Naive thymus-derived CD4-positive, alpha-beta T cell (primary cell): ENCODE results near the gene ELK4. TPM values are rescaled to one million over a fixed set of nuclear protein-coding genes. Genes with fewer than 3 reads are reported as not detected.
A peak's percentile ranks its signal among the peaks of the same experiment; 100 is the strongest.

Experiments used
- ATAC-seq: fragments of 150-1000 bp; cut with Tn5 transposase; 2 replicates; pipeline ENCODE4 v1.10.0; 2021; ENCODE audit warnings: mild to moderate bottlenecking, moderate library complexity
- CTCF ChIA-PET: fragments of 350-600 bp; sonication (Branson Sonifier 250); formaldehyde crosslinking; loops from one replicate; lab custom pipeline; 2021; ENCODE audit warnings: antibody characterized with exemption; lab: Charles Lee
- POLR2A ChIA-PET: fragments of 350-600 bp; sonication (Branson Sonifier 250); formaldehyde crosslinking; loops from one replicate; lab custom pipeline; 2021; ENCODE audit warnings: antibody characterized with exemption, inconsistent platforms; lab: Charles Lee
- DNase-seq, 9 donors: peaks; one replicate each; pipeline versions ENCODE4 v3.0.0 to v3.0.0-alpha.2; 2020 to 2022; ENCODE audit warnings: mixed read lengths in 1 of 9
- H3K27ac ChIP-seq: one replicate; pipeline ENCODE4 v1.7.0; 2013; ENCODE audit warnings: mild to moderate bottlenecking, low read depth, low read length, moderate library complexity
- H3K27me3 ChIP-seq, 2 donors: one replicate each; pipeline ENCODE4 v1.7.0; 2013; ENCODE audit warnings: low read length in 2 of 2, mild to moderate bottlenecking in 2 of 2, moderate library complexity in 2 of 2; ENCODE audit not compliant: control insufficient read depth in 2 of 2, insufficient read depth in 2 of 2
- H3K36me3 ChIP-seq, 3 experiments: 1 replicate in 2 of 3; 2 replicates in 1 of 3; pipeline ENCODE4 v1.7.0; 2013; ENCODE audit warnings: low read length in 3 of 3, mild to moderate bottlenecking in 3 of 3, moderate library complexity in 1 of 3; ENCODE audit not compliant: insufficient read depth in 3 of 3, control insufficient read depth in 2 of 3
- H3K4me1 ChIP-seq, 2 donors: one replicate each; pipeline ENCODE4 v1.7.0; 2013; ENCODE audit warnings: low read length in 2 of 2, mild to moderate bottlenecking in 2 of 2, moderate library complexity in 1 of 2; ENCODE audit not compliant: control insufficient read depth in 2 of 2, insufficient read depth in 2 of 2
- H3K4me3 ChIP-seq: 2 replicates; pipeline ENCODE4 v1.7.0; 2013; ENCODE audit warnings: mild to moderate bottlenecking, low read length
- H3K9me3 ChIP-seq, 3 experiments: 1 replicate in 2 of 3; 2 replicates in 1 of 3; pipeline ENCODE4 v1.7.0; 2013; ENCODE audit warnings: low read length in 3 of 3; ENCODE audit not compliant: control insufficient read depth in 2 of 3
- H3K27ac Mint-ChIP-seq, 9 donors: one replicate each; pipeline ENCODE4 v1.8.0; 2020 to 2022; ENCODE audit warnings: mixed read lengths in 9 of 9, mild to moderate bottlenecking in 8 of 9, moderate library complexity in 5 of 9, inconsistent platforms in 2 of 9
- H3K27me3 Mint-ChIP-seq, 5 donors: one replicate each; pipeline ENCODE4 v1.8.0; 2021 to 2022; ENCODE audit warnings: mixed read lengths in 5 of 5, mild to moderate bottlenecking in 1 of 5
- H3K36me3 Mint-ChIP-seq, 5 donors: one replicate each; pipeline ENCODE4 v1.8.0; 2020 to 2022; ENCODE audit warnings: mixed read lengths in 5 of 5, mild to moderate bottlenecking in 3 of 5, inconsistent platforms in 1 of 5
- H3K4me1 Mint-ChIP-seq, 7 donors: one replicate each; pipeline ENCODE4 v1.8.0; 2020 to 2022; ENCODE audit warnings: mixed read lengths in 7 of 7, mild to moderate bottlenecking in 3 of 7, inconsistent platforms in 1 of 7
- H3K4me3 Mint-ChIP-seq, 10 donors: one replicate each; pipeline ENCODE4 v1.8.0; 2020 to 2022; ENCODE audit warnings: mild to moderate bottlenecking in 10 of 10, mixed read lengths in 10 of 10, moderate library complexity in 6 of 10, inconsistent platforms in 2 of 10
- H3K9me3 Mint-ChIP-seq, 11 donors: one replicate each; pipeline ENCODE4 v1.8.0; 2020 to 2022; ENCODE audit warnings: mixed read lengths in 11 of 11, mild to moderate bottlenecking in 4 of 11, inconsistent platforms in 1 of 11, moderate library complexity in 1 of 11
- intact Hi-C, 2 donors: fragments of 100-400 bp; cut with micrococcal nuclease; formaldehyde crosslinking; loops; one replicate each; pipeline ENCODE4 v1.15.1; 2023
- polyA plus RNA-seq, 2 donors: library from polyadenylated mRNA; unstranded; fragments of 300-500 nt; fragmentation: Illumina TruSeq; gene quantifications; one replicate each; pipeline ENCODE4 v1.2.3, GENCODE V29; 2021
- total RNA-seq, 6 experiments: library from RNA in 5 of 6; stranded (reverse) in 5 of 6; gene quantifications; 1 replicate in 5 of 6; 2 replicates in 1 of 6; pipeline ENCODE4 v1.2.3 and lab custom pipeline; 2021 to 2026

The ELK4 gene
- total and polyA plus RNA-seq, 7 experiments from 2014 or later, result 4.0 to 250 (median 123) TPM

DNA sequence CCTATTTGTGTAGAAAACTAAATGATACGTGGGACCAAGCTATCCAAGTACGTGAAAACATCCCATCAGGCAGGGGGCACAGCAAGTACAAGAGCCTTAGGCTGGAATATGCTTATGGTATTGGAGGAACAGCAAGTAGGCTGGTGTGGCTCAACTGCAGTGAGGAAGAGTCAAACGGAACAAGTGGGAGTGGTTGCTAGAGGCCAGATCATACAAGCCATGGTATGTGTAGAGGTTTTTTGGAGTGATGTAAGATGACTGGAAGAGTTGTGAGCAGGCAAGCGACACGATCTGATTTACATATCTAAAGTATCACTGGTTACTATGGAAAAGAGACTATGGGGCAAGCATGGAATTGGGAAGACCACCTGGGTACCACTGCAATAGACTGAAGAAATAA lies 27.8 kb downstream of the ELK4 start:
- intact Hi-C loops, result no loop called here
- no peaks in the 10 kb centered on the region for H3K9me3 ChIP-seq
- no peaks in the 10 kb centered on the region for H3K4me1 ChIP-seq
- Mint-ChIP-seq H3K9me3 (no peaks in the 10 kb centered on the region), H3K27me3 (no peaks in the 10 kb centered on the region), H3K27ac (peak overlapping the region in 3 of 9 donors; percentile 51 to 66 (median 56)), H3K36me3 (peaks cover 10 to 33% (median 23%) of the 10 kb centered on the region in 5 donors), H3K4me1 (peaks cover 6 to 43% (median 31%) of the 10 kb centered on the region in 7 donors), H3K4me3 (no peak overlapping the region)
- CTCF ChIA-PET, result interaction anchor here (1.3 kb wide), 1 partner anchor 10 kb away, joined by 3 read pairs; no protein-coding TSS in a partner anchor
- ATAC-seq (no peak), DNase-seq (no peak)
- POLR2A ChIA-PET, result no interaction called here
- H3K27ac ChIP-seq, result no peak overlapping the region
- no peak overlapping the region for H3K4me3 ChIP-seq
- no peaks in the 10 kb centered on the region for H3K27me3 ChIP-seq
- peaks cover 0 to 48% (median 0%) of the 10 kb centered on the region in 3 experiments for H3K36me3 ChIP-seq

- H3K9me3 ChIP-seq, result no peaks in the 10 kb centered on the region
- no peak for DNase-seq
- no peaks in the 10 kb centered on the region for H3K27me3 Mint-ChIP-seq
- POLR2A ChIA-PET, result interaction anchor here (0.6 to 1.4 kb wide), 8 partner anchors 10 to 137 kb away, joined by 3 to 9 read pairs (median 4); partner anchors contain the start of gene ELK4
- no peak overlapping the region for H3K4me3 ChIP-seq
- intact Hi-C loops, result no loop called here
- H3K27me3 ChIP-seq, result no peaks in the 10 kb centered on the region
- peaks cover 8 to 35% (median 22%) of the 10 kb centered on the region in 7 donors for H3K4me1 Mint-ChIP-seq
- peaks cover 0 to 52% (median 0%) of the 10 kb centered on the region in 3 experiments for H3K36me3 ChIP-seq
- H3K27ac Mint-ChIP-seq, result peak overlapping the region in 2 of 9 donors; percentile 39 to 52
- H3K4me1 ChIP-seq, result no peaks in the 10 kb centered on the region
- ATAC-seq, result no peak
- H3K9me3 Mint-ChIP-seq, result no peaks in the 10 kb centered on the region
- H3K4me3 Mint-ChIP-seq, result no peak overlapping the region
- CTCF ChIA-PET, result interaction anchor here (0.8 to 2.7 kb wide), 5 partner anchors 9 to 477 kb away, joined by 3 to 15 read pairs (median 3); no protein-coding TSS in a partner anchor
- no peak overlapping the region for H3K27ac ChIP-seq
- H3K36me3 Mint-ChIP-seq, result peaks cover 10 to 48% (median 27%) of the 10 kb centered on the region in 5 donors
Observed at GRCh38 chr1:205601205-205601604, 30.6 kb downstream of the ELK4 start.

DNA sequence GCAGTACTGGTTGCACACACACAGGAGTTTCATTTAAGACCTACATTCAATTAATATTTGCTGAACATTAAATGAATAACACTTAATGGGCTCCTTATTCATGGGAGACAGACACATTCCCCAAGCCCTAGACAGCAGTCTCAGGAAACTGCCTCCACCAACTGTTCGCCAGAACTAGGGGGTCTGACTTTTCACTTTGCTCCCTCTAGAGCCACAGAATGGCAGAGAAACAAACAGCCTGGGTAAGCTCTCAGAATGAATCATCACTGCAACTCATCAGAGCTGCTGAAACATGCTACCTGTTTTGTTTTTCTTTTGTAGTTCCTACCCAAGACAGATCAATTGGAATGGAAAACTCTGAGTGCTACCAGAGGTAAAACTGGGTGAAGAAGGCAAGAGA lies 31.7 kb downstream of the ELK4 start:
- Histone ChIP-seq H3K36me3 (peaks cover 0 to 51% (median 0%) of the 10 kb centered on the region in 3 experiments), H3K4me3 (no peak overlapping the region), H3K27me3 (no peaks in the 10 kb centered on the region), H3K9me3 (no peaks in the 10 kb centered on the region), H3K27ac (no peak overlapping the region), H3K4me1 (no peaks in the 10 kb centered on the region)
- ATAC-seq (peak; percentile 20), DNase-seq (no peak)
- H3K4me1 Mint-ChIP-seq, result peaks cover 8 to 44% (median 32%) of the 10 kb centered on the region in 7 donors
- H3K27ac Mint-ChIP-seq, result peak overlapping the region in 6 of 9 donors; percentile 8 to 75 (median 54)
- ChIA-PET CTCF (interaction anchor here (0.7 to 2.7 kb wide), 5 partner anchors 8 to 58 kb away, joined by 3 to 15 read pairs (median 3); no protein-coding TSS in a partner anchor), POLR2A (interaction anchor here (1.0 to 1.4 kb wide), 5 partner anchors 14 to 38 kb away, joined by 3 to 9 read pairs (median 4); partner anchors contain the start of gene ELK4)
- H3K27me3 Mint-ChIP-seq, result no peaks in the 10 kb centered on the region
- intact Hi-C loops, result no loop called here
- no peaks in the 10 kb centered on the region for H3K9me3 Mint-ChIP-seq
- H3K36me3 Mint-ChIP-seq, result peaks cover 10 to 53% (median 31%) of the 10 kb centered on the region in 5 donors
- H3K4me3 Mint-ChIP-seq, result no peak overlapping the region

DNA sequence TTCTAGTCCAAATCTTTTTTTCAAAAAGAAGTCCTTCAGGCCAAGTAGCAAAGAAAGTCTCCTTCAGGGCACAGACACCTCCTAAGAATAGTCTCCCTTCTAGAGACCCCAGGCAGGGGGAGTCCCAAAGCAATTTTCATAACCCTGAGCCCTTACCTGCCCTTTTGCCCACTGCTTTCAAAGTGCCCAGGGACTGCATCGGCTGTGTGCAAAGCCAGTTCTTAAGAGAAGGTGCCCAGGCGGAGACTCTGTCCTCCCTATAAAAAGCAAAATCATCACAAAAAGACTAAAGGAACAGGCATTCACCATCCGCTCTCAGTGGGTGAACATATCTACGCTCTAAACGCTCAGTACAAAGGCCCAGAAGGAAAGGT lies 32.2 kb downstream of the ELK4 start:
- no peak overlapping the region for H3K4me3 ChIP-seq
- no peaks in the 10 kb centered on the region for H3K27me3 ChIP-seq
- Mint-ChIP-seq H3K27ac (peak overlapping the region in 6 of 9 donors; percentile 8 to 75 (median 58)), H3K9me3 (no peaks in the 10 kb centered on the region), H3K4me1 (peaks cover 9 to 44% (median 32%) of the 10 kb centered on the region in 7 donors), H3K4me3 (no peak overlapping the region), H3K36me3 (peaks cover 10 to 49% (median 30%) of the 10 kb centered on the region in 5 donors), H3K27me3 (no peaks in the 10 kb centered on the region)
- intact Hi-C loops, result no loop called here
- no peaks in the 10 kb centered on the region for H3K4me1 ChIP-seq
- no peak for DNase-seq
- ATAC-seq, result no peak
- ChIA-PET POLR2A (interaction anchor here (1.0 to 1.4 kb wide), 2 partner anchors 15 to 37 kb away, joined by 3 read pairs; no protein-coding TSS in a partner anchor), CTCF (interaction anchor here (1.2 to 12.7 kb wide), 3 partner anchors 8 to 59 kb away, joined by 3 to 315 read pairs (median 15); no protein-coding TSS in a partner anchor)
- H3K36me3 ChIP-seq, result peaks cover 0 to 47% (median 0%) of the 10 kb centered on the region in 3 experiments
- H3K27ac ChIP-seq, result no peak overlapping the region
- H3K9me3 ChIP-seq, result no peaks in the 10 kb centered on the region

DNA sequence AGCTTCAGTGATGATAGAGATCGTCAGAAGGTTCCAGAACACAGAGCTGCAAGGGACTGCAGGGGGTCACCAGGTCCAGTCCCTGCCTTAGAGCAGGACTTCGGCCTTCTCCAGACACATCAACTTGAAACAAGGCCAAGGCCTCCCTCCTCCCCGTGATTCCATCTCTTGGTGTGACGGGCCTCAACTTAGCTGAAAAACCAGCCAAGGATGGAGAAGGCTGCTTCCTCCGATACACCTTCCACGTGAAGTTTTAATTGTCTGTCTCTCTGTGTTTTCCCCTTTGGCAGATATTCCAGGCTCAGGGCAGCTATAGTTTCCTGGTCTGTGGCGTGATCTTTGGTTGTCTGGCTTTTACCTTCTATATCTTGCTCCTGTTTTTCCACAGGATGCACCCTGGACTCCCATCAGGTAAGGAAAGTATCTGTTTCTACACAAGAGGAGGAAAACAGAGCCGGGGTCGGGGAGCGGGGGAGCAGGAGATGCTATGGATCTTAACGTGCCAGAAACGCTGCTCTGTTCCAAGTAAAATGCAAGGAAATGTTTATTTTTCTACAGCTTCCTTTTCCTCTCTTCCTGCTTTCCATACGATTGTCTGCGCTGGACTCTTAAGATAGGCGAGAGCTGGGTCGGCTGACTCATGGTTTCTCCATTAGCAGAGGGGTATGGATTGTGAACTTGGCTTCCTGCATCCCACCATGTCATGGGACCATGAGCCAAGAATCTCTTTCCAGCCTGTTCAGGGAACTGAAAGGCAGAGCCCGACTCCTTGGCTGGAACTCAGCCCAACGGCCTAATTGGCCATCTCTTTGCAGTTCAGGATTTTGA lies 32.8 kb downstream of the ELK4 start:
- intact Hi-C loops, result no loop called here
- no peaks in the 10 kb centered on the region for H3K27me3 Mint-ChIP-seq
- Histone ChIP-seq H3K27ac (no peak overlapping the region), H3K4me1 (peaks cover 0 to 1% of the 10 kb centered on the region in 2 donors), H3K27me3 (no peaks in the 10 kb centered on the region), H3K9me3 (no peaks in the 10 kb centered on the region), H3K4me3 (no peak overlapping the region), H3K36me3 (peaks cover 0 to 47% (median 0%) of the 10 kb centered on the region in 3 experiments)
- DNase-seq, result no peak
- CTCF ChIA-PET, result interaction anchor here (0.7 to 12.7 kb wide), 3 partner anchors 13 to 60 kb away, joined by 3 to 315 read pairs (median 4); no protein-coding TSS in a partner anchor
- ATAC-seq, result no peak
- H3K4me3 Mint-ChIP-seq, result no peak overlapping the region
- peaks cover 8 to 46% (median 34%) of the 10 kb centered on the region in 7 donors for H3K4me1 Mint-ChIP-seq
- H3K27ac Mint-ChIP-seq, result peak overlapping the region in 7 of 9 donors; percentile 8 to 74 (median 26)
- H3K36me3 Mint-ChIP-seq, result peaks cover 6 to 45% (median 28%) of the 10 kb centered on the region in 5 donors
- POLR2A ChIA-PET, result interaction anchor here (1.4 to 1.8 kb wide), 2 partner anchors 32 to 33 kb away, joined by 7 to 9 read pairs; partner anchors contain the start of gene ELK4
- H3K9me3 Mint-ChIP-seq, result no peaks in the 10 kb centered on the region

DNA sequence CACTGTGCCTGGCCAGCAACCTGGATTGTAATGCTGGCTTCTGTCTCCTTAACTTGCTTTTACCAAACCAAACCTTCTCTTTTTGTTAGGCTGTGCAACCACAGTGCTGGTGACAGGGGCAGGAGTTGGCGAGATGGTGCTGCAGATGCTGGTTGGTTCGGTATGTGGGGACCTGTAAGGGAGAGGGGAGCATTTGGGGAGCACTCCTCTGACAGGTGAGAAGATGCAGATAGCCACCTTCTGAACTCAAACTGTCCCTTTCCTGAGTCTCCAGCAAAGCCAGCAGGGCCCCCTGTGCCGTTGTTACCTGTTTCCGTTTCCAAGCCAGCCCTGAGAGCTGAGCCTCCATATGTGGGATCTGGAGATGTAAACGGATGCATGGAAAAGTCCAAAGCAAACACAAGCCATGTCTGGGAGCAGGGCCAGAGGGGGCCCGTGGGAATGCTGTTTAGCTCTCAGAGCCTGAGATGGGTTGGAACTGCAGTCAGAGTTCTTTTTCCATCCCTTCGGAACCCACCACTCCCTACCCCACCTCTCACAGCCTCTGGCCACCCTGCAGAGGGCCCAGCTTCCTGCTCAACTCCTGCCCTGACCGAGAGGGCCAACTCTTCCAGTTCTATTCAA lies 34.0 kb downstream of the ELK4 start:
- no peak for ATAC-seq
- intact Hi-C loops, result no loop called here
- Mint-ChIP-seq H3K27ac (peak overlapping the region in 6 of 9 donors; percentile 28 to 83 (median 78)), H3K4me1 (peaks cover 15 to 51% (median 37%) of the 10 kb centered on the region in 7 donors), H3K9me3 (no peaks in the 10 kb centered on the region), H3K36me3 (peaks cover 5 to 39% (median 22%) of the 10 kb centered on the region in 5 donors), H3K27me3 (no peaks in the 10 kb centered on the region), H3K4me3 (no peak overlapping the region)
- no peaks in the 10 kb centered on the region for H3K27me3 ChIP-seq
- peaks cover 3 to 10% of the 10 kb centered on the region in 2 donors for H3K4me1 ChIP-seq
- no peak for DNase-seq
- peaks cover 0 to 41% (median 0%) of the 10 kb centered on the region in 3 experiments for H3K36me3 ChIP-seq
- no peak overlapping the region for H3K27ac ChIP-seq
- CTCF ChIA-PET, result interaction anchor here (12.7 kb wide), 1 partner anchor 61 kb away, joined by 315 read pairs; no protein-coding TSS in a partner anchor
- POLR2A ChIA-PET, result interaction anchor here (1.4 to 1.8 kb wide), 2 partner anchors 33 to 34 kb away, joined by 7 to 9 read pairs; partner anchors contain the start of gene ELK4
- H3K4me3 ChIP-seq, result no peak overlapping the region
- H3K9me3 ChIP-seq, result no peaks in the 10 kb centered on the region
